NB4 (cell line): ENCODE results near the gene EXTL1.

Source experiments
- DNase-seq: peaks from one replicate; pipeline ENCODE4 v3.0.0; 2010; ENCODE audit warnings: low read depth
- H3K4me3 ChIP-seq: one replicate; pipeline ENCODE4 v1.5.1; 2011; ENCODE audit warnings: mild to moderate bottlenecking, low read depth, low read length, moderate library complexity
- MYC ChIP-seq: IDR thresholded peaks from 2 replicates; pipeline ENCODE4 v1.6.1; 2011; ENCODE audit warnings: low read depth, low read length
- POLR2A ChIP-seq: IDR thresholded peaks from 2 replicates; pipeline ENCODE4 v1.6.1; 2011; ENCODE audit warnings: mild to moderate bottlenecking; ENCODE audit not compliant: insufficient read length; ENCODE audit errors: extremely low read depth
- TF ChIP-seq, protein P1 (sequence below): IDR thresholded peaks from one replicate; pipeline ENCODE4 v1.5.1; 2012; ENCODE audit warnings: low read depth, low read length
- TF ChIP-seq, protein P2 (sequence below): IDR thresholded peaks from 2 replicates; pipeline ENCODE4 v1.6.1; 2011; ENCODE audit warnings: low read depth, low read length

The EXTL1 gene

DNA sequence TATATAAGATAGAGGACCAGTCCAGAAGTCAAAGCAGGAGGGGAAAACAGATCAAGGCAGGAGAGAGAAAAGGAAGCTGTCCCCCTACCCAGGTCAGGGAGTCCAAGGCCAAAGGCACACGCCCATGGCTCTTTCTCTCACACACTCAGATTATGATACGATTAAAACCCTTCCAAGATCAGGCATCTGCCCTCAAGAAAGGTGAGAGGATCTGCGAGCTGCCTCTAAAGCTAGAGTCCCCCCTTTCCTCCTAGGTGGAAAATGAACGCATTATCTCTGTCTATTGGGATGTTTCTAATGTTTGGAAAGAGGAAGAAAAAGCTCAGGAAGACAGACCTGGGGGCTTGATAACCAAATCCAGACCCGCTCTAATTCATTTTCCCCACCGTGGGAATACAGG is 31.3 kb upstream of the EXTL1 start:
- no peak overlapping the region for H3K4me3 ChIP-seq

DNA sequence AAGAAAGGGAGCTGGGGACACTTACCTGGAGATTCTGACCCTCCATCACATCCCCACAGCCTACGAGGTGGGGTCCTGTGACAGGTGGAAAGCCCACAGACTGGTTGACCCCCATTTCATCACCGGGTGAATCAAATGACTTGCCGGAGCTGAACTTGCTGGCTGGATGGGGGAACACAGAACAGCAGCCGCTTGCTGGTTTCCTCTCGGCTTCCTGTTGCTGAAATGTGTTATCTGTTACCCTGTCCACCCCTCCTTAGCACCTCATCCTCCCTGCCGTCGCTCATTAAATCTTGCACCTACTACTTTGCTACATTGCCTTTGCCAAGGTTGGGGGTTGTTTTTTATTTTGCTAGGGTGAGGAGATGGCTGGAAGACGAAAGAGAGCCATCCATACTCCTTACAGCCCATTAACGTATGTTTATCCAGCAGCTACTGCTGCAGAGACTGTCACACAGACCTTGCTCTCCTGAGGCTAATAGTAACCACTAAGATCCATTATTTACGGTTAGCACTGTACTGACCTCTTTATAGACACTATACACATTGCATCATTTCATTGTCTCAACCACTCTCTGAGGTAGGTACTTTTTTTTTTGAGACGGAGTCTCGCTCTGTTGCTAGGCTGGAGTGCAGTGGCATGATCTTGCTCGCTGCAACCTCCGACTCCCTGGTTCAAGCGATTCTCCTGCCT is 30.7 kb upstream of the EXTL1 start:
- DNase-seq: peak; percentile 75
- TF ChIP-seq, protein P1, sequence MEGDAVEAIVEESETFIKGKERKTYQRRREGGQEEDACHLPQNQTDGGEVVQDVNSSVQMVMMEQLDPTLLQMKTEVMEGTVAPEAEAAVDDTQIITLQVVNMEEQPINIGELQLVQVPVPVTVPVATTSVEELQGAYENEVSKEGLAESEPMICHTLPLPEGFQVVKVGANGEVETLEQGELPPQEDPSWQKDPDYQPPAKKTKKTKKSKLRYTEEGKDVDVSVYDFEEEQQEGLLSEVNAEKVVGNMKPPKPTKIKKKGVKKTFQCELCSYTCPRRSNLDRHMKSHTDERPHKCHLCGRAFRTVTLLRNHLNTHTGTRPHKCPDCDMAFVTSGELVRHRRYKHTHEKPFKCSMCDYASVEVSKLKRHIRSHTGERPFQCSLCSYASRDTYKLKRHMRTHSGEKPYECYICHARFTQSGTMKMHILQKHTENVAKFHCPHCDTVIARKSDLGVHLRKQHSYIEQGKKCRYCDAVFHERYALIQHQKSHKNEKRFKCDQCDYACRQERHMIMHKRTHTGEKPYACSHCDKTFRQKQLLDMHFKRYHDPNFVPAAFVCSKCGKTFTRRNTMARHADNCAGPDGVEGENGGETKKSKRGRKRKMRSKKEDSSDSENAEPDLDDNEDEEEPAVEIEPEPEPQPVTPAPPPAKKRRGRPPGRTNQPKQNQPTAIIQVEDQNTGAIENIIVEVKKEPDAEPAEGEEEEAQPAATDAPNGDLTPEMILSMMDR: no peak
- TF ChIP-seq MYC (peak; percentile 53), POLR2A (no peak)
- TF ChIP-seq, protein P2, sequence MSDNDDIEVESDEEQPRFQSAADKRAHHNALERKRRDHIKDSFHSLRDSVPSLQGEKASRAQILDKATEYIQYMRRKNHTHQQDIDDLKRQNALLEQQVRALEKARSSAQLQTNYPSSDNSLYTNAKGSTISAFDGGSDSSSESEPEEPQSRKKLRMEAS: peak; percentile 43
- peak overlapping the region; percentile 12 for H3K4me3 ChIP-seq

More for the DNA sequence above, 31.3 kb upstream of the EXTL1 start:
- no peak for DNase-seq
- TF ChIP-seq MYC: no peak

DNA sequence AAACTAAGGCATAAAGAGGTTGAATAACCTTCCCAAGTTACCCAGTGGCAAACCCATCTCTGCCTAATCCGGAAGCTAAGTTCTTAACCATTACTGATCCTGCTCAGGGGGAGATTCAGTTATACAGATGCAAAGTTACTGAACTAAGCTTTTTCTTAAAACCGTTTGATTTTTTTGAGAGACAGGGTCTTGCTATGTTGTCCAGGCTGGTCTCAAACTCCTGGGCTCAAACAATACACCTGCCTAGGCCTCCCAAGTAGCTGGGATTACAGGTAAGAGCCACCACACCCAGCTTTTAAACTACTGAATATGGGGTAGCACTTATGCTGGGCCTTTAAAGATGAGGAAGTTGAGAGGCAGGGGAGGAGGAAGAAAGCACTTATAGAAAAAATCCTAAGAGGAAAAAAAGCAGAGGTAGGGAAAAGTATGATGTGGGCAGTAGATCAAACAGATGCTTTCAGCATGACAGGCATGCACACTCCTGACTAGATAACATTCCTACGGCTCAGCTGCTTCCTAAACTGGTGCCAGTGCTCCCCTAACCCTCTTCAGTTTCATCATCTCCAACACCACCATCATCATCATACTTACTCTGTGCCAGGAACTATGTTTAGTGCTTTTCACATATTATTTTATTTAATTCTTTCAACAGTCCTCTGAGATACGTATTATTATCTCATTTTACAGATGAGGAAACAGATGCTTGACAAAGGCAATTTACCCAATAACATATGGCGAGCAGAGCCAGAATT is 29.5 kb upstream of the EXTL1 start:
- no peak for DNase-seq
- TF ChIP-seq, protein P1: no peak
- TF ChIP-seq MYC: no peak
- no peak for TF ChIP-seq POLR2A
- TF ChIP-seq, protein P2: no peak
- H3K4me3 ChIP-seq: no peak overlapping the region

DNA sequence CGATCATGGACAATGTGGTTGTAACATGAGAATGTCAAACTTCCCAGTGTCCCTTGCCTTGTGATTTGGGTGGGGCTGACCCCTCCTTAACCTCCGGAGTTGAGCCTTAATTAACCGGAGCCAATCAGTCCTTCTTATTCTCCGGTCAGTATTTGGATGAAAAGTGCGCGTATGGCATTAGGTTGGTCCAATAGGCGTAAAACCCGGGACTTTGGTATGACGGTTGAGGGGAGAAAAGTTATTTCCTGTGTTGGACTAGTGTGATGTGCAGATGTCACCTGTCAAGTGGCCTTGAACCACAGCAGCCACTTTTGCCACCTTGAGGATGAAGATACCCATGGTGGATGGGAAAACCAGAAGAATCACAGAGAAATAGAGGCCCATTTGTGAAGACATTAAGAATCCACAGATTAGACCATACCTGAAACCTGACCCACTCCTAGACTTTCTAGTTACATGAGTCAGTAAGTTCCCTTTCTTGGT is 28.8 kb upstream of the EXTL1 start:
- no peak overlapping the region for H3K4me3 ChIP-seq
- no peak for TF ChIP-seq MYC
- no peak for TF ChIP-seq POLR2A
- TF ChIP-seq, protein P2: no peak
- TF ChIP-seq, protein P1: no peak

DNA sequence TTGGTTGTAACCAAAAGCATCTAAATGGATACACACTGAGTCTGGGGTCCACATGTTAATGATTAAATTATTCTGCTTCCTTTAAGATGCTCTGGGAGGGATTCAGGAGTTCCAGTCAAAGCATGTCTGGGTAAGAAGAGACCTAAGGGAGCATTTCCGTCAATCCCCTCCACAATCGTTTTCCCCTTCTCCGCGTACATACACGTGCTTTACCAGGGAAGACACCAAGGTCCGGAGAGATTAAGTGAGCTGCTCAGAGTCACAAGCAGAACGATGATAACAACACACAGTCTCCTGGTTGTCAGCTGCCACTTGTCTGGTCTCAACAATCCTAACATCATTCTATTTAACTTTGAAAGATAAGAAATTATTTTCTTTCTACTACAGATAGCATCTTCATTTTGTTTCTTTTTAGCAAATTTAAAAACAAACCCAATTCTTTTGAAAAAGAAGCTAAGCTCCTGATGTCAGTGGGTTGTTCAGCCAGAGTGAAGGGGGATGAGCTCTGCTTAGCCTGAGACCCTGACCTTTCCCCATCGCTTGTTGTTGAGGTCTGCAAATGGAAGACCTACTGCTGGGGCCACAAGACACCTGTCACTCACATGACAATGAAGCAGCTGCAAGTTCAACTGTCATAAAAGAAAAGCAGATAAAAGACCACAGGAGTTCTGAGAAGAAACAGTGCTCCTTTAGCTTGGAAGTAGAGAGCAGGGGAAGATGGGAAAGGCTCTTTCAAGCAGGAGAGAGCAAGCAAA is 28.2 kb upstream of the EXTL1 start:
- TF ChIP-seq POLR2A (no peak), MYC (no peak)
- TF ChIP-seq, protein P2: no peak
- TF ChIP-seq, protein P1: no peak
- H3K4me3 ChIP-seq: no peak overlapping the region
- no peak for DNase-seq

More for the DNA sequence above, 28.8 kb upstream of the EXTL1 start:
- no peak for DNase-seq
